HG03575 (cell line): ENCODE data around the gene RNF149.
"Not testable (repeated sequence)": the region's sequence is repeated elsewhere in the genome, so short reads cannot be mapped to it uniquely, and the experiment has no call there.

ENCODE experiments used
- ATAC-seq: cut with Tn5 transposase; IDR thresholded peaks from one replicate; pipeline ENCODE4 v1.9.1; 2021; ENCODE audit not compliant: unreplicated experiment, insufficient number of reproducible peaks, low FRiP score; ENCODE audit errors: extremely low read depth

RNF149 gene

DNA sequence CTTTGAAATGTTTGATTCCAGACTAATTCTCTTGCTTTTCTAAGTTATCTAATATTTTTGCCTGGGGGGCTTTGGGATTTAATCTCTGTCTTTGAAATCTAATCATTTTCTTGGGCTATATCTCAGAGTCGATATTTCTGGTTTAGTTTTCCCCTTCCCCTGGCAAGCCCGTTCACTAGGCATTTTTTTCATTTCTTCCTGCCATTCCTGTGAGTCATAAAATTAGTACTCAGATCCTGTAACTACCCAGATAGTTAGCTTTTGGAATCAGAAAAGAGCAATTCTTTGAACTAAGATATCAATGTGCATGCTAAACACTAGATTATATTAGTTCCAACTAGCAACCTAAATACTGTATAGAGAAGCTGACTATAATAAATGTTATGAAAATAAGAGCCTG lies 29.4 kb upstream of the RNF149 start:
- ATAC-seq, result no peak

DNA sequence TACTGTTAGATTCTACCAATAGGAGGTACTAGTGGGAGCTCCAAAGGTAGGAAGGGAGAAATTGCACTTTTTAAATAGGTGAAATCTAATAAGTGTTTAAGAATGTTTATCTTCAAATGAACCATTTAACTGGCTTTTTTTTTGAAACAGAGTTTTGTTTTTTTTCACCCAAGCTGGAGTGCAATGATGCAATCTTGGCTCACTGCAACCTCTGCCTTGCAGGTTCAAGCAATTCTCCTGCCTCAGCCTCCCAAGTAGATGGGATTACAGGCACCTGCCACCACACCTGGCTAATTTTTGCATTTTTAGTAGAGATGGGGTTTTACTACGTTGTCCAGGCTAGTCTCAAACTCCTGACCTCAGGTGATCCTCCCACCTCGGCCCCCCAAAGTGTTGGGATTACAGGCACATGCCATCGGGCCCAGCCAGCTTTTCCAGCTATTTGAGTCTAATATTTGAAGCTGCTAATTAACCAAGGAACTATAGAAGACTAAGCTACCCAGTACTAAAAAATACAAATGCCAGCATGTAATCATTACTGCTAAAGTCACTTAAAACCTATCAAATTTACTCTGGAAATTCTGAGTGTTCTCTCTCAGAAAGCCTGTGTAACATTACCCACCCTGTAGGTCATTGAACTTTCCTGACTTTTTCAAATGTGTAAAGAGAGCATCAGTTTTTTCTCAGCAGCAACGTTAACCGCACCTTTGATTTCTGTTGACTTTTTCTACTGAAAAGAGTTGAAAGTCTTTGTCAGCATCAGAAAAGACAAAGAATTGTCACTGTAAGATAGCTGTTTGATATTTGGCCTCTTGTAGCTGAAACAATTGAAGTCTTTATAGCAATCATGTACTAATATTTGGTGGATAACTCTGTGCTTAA lies 24.6 kb upstream of the RNF149 start:
- no peak for ATAC-seq

DNA sequence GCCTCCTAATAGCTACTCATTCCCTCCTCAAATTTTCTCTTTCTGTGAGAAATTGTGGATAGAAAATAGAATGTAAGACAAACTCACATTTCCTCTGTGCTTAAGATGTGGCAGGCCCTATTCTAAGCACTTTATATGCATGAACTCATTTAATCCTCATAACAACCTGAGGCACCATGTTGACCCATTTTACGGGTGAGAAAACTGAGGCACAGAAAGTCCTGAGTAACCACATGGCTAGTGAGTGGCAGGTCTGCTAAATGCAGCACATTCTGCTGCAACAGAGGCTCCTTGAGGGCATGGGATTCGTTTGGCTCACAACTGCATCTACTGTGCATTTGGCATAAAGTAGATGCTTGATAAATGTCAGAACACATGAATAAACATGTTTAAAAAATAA lies 22.7 kb upstream of the RNF149 start:
- ATAC-seq, result no peak

DNA sequence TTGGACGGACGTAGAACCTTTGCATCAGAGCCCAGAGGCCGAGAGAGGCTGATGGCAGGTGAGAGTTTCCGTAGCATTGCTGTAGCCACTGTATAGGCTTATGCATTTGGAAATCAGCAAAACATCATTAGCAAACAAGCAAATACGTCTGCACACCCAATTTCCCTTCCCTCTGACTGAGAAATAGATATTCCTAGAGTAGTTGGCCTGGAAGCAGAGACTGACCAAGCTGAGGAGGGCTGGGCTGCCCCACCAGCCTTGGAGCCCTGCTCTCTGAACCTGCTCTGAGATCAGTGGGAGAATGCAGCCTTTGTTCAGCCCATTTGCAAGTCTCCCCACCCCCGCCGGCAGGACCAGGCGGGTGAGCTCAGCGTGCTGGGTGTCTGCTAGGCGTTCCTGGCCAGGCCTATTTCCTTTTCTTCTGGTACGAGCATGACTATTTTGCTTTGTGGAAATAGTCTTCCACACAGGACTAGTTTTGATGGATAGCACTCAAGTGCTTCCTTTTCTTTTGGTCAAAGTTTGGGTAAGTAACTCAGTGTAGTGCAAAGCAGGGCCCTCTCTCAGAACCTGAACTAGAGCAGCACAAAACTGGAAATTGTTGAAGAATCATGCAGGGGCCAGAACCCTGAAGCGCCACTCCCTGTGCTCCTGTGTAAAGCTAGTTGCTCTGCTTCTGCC lies 21.9 kb upstream of the RNF149 start:
- ATAC-seq, result no peak

DNA sequence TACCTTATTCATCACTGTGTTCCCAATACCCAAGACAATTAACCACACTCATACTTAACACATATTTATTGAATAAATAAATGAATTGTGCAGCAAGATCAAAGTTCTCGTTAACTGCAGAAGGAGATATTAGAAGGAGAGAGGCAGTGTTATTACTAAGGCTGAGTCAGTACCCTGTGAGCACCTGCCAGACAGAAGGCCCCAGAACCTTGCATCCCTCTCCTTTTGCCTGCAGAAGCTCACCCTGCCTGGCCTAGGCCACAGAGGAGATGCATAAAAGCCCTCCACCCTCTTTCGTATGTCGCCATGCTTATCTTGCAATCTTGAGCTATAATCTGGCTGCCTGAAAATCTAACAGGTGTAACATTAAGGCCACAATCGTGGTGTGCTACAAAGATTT lies 20.5 kb upstream of the RNF149 start:
- no peak for ATAC-seq

DNA sequence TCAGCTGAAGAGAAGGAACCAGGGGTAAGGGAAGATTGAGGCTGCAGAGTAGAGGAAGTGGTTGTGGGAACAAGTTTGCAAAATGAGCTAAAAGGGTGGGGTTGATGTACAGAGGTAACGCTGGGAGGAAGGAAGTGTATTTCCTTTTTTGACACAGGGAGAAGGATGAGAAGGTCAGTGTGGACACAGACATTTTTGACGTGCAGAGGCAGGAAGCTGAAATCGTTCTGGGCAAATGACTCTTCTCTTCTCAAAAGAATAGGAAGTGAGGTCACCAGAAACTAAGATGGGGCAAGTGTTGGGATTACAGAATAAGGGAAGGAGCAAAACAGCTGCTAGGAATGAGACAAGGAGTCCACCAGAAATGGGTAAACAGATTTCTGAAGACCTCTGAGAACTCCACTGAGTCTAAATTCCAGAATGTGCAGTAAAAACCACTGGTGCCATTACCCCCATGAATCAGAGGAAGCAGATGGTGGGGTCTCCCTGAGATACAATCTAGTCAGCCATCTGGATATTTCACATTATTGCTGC lies 20.0 kb upstream of the RNF149 start:
- ATAC-seq, result no peak

DNA sequence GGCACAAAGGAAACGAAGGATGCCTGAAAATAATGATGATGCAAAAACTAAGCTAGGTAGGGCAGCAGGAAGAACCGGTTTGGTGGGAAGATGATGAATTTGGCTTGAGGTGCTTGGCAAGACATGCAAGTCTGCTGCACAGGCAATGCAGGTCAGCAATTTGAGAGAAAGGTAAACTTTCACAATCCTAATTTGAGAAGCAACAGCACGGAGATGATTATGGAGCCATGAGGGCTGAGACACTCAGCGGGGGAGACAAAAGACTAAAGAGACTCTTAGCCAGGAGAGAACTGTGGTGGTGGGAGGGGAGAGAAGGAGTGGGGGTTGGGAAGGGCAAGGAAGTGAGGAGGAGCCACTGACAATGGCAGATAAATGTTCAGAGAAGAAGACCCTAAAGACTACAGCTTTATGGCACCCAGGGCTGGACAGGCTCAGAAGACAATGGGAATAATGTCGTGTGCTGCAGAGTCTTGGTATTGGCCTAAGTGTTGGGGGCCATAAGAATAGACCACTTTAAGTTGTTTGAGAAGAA lies 19.4 kb upstream of the RNF149 start:
- no peak for ATAC-seq

DNA sequence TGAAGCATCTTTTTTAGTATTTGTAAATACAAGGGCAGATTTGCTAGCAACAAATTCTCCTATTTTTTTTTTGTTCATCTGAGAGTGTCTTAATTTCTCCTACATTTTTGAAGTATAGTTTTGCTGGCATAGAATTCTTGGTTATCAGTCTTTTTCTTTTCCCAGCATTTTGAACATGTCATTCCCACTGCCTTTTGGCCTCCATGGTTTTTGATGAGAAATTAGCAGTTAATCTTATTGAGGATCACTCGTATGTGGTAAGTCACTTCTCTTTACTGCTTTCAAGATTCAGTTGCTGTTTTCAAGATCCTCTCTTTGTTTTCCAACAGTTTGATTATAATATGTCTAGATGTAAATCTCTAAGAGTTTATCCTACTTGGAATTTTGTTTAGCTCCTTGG lies 16.9 kb upstream of the RNF149 start:
- no peak for ATAC-seq

DNA sequence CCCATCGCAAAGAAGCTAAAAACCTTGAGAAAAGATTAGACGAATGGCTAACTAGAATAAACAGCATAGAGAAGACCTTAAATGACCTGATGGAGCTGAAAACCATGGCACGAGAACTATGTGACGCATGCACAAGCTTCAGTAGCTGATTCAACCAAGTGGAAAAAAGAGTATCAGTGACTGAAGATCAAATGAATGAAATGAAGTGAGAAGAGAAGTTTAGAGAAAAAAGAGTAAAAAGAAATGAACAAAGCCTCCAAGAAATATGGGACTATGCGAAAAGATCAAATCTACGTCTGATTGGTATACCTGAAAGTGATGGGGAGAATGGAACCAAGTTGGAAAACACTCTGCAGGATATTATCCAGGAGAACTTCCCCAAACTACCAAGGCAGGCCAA lies 8.1 kb upstream of the RNF149 start:
- not testable (repeated sequence) for ATAC-seq

DNA sequence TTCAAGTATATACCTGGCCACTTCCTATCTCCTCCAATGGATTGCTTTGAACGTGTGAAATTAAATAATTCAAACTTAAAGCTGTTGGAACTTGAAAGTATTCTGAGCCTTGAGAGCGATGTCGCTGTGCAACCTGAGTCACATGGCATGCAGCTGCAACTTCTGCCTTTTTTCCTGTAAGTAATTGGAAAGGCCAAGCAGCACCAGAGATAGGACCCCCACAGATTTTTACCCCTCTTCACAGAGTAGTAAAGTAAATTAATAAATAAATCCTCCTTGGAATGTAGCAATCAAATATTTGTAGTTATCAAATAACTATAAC lies 3.2 kb upstream of the RNF149 start:
- ATAC-seq, result no peak

DNA sequence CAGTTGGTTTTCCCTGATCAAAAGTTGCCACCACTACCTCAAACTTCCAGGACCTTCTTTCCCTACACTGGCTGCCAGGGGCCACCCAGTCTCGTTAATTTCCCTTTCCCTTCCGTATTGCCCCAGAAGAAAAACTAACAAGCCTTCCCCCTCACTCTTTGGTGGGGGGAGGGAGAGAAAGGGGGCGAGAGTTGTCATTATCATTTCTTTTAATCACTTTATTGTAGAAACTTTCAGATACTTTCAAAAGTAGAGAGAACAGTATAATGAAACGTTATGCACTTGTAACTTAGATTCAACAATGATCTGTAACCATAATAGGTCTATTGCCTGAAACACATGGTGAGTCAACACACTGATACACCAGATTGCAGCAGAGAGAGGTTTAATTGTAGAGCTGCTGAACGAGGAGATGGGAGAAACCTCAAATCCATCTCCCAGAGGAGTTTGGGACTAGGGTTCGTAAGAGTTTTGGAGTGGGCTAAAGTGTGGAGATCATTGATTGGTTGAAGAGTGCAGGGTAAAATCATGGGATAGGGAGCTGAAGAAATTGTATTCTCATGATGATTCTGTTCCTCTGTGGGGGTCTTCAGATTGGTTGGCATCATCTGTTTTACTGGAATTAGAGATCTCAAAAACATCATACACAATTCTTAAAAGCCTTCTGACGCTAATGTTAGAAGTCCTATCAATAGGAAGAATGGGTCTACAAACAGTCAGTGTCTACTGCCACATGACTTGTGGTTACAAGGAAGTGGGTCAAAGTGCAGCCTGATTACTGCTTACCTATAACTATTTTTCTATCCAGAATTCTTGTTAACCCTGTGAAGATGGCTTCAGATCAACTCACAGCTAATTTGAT lies 2.6 kb upstream of the RNF149 start:
- ATAC-seq, result no peak

DNA sequence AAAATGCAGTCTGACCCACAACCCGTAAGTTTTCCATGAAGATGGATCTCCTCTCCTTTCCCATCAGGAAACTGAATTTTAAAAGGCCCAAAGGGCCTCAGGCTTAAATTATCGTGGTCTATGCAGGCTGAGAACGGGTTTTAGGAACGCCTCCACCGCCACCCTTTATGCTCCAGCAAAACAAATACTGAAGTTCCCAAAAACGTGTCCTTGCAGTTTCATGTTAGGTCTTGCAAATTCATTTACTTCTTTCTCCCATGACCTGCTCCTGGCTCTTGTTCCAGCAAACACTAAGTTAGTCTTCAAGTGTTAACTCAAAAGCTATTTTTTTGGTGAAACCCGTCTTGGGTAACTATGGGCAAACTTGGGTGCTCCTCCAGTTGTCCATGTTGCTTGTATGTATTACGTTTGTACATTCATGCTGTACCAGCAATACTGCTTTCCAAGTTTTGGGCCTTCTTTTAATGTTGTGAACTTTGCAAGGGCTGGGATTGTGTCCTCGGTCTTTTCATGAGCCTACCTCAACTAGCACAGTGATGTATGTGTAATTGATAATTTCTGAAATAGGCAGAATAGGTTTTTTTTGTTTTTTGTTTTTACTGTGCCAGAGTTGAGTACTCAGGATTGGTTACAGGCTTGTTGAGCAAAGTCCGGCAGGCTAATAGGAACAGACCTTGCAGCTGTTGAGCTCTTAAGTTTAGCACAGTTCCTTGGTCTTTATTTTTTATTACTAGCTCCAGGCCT lies 1.8 kb upstream of the RNF149 start:
- ATAC-seq, result no peak

DNA sequence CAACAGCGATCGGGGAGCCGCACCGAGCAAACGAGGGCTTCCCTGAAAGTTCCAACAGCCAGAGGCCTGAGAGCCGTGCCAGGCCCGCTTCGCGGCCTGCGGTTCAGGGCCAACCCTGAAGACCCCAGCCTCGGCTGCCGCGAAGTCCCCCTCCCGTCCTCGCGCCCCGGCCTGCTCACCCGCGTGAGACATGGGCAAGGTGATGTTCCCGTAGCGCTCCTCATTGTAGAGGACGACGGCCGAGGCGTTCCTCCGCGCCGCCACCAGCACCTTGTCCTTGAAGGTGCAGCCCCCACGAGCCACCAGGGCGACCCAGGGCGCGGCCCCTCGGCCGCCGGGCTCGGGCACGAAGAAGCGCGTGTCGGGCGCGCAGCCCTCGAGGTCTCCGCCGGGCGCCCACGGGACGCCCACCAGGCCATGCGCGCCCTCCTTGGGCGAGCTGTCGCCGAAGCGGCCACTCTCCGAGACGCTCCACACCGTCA lies 510 bp downstream of the RNF149 start:
- ATAC-seq, result no peak

DNA sequence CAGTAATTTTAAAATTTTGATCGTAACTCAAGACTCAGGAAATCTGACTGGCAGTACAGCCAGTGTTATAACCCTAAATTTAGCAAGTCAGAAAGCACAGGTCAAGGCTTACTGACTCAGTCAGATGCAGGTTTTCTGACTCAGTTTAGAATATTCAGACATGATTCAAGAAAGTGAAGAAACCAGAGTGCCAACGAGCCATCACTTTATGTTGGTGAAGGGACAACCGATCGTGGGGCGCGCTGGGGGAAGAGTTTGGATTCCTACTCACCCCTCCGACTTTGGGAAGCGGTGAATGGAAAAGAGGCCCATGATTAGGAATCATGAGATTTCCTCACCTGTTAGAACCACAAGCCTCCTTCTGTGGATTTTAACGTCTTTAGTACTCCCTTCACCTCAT lies 998 bp downstream of the RNF149 start:
- ATAC-seq, result no peak

DNA sequence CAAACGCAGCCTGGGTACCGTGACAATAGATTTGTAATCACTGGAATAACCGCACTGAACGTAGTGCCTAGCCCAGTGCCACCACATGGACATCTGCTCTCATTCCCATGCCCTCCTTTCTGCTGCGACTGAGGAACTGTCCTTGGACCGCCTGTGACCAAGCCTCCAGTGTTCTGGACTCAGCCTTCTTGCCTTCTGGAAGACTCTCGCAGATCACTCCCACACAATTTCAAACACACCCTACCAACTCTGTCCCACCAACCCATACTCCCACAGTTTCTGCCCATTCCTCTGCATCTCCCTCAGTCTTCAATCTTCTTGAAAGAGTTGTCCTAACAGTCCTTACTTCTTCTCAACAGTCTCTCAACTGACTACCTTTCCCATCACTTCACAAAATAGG lies 2.1 kb downstream of the RNF149 start:
- ATAC-seq, result no peak

DNA sequence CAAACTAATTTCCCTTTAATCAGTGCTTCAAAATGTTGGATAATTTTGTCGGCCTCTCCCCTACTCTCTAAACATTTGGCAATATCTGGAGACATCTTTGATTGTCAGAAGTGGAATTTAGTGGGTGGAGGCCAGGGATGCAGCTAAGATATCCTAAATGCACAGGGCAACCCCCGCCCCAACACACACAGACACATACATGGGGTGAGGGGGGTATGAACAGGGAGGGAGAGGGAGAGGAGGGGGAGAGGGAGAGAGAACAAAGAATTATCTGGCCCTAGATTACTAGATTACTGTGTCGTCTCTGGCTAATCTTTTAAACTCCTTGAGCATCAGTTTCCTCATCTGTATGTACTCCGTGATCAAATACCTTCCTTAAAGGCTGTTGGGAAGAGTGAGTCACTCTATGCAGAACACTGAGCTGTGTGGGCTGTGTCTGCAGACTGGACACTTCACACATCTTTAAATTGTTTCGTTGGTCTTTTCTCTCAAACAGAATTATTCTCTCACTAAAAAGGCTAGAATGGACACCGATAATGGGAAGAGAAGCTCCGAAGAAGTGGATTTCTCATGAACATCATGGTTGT lies 2.9 kb downstream of the RNF149 start:
- no peak for ATAC-seq

DNA sequence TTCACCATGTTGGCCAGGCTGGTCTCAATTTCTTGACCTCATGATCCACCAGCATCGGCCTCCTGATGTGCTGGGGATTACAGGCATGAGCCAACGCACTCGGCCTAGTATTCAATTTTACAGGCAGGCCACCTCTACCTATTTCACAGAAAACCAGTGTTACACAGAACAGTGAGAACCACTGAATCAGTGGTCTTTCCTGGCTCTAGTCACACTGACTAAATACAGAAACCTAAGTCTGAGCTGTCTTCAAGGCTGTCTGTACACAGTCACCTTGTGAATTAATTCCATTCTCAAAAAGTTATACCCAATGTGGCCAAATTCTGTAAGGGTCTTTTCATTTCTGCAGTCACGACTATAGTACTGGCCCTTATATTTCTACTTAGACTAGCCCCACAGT lies 3.5 kb downstream of the RNF149 start:
- no peak for ATAC-seq

DNA sequence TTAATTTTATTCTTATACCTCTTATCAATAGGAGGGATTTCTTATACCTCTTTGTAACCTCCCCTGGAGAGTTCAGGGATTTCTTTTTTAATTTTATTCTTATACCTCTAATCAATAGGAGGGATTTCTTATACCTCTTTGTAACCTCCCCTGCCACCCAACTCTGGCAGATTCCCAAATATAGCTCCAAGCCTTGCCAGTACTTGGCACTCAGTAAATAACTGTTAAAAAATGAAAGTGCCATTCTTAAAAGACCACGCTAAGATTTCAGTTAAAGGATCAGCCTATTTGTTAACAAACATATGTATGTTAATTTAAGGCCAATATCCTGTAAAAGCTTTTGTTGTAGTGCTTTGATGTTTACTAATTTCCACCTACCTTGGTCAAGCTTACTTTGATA lies 4.8 kb downstream of the RNF149 start:
- no peak for ATAC-seq
